Inferior parietal cortex (tissue), 1 donor: ENCODE data around the gene INPP5D.
"Not testable (repeated sequence)": the region's sequence is repeated elsewhere in the genome, so short reads cannot be mapped to it uniquely, and the experiment has no call there.

Source experiments
- DNase-seq: peaks from one replicate; pipeline ENCODE4 v3.0.0-alpha.2; 2016; ENCODE audit errors: extremely low spot score

The INPP5D gene

DNA sequence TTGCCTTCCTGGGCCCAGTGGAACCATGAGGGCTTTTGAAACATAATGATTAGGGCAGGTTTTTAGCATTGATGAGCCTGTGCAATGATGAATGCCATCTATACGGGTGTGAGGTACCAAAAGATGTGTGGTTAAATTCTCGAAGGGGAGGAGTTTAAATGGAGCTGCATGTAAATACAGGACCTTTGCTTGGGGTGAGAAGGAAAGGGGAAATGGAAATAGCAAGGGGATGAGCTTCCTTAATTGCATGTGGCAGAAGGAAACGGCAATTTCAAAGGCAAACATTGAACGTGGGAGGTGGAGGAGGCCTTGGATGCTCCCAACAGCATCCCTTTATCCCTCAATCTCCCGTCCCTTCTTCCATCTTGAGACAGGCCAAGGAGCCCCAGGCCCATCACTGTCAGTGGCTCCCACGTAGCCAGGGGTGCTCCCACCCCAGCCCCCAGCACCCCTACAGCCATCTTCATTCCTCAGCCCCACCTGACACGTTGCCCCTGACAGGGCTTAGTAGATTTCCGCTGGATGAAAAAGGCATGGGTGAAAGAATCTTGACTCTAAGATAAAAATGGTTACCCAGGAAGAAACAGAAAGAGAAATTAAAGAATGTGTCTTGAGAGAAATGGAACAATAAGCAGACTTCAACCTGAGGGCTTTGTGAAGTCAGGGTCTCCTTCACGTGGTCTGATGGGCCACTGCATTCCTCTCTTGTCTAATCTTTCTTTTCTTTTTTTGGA, 32.5 kb downstream of the INPP5D start:
- DNase-seq, result no peak

DNA sequence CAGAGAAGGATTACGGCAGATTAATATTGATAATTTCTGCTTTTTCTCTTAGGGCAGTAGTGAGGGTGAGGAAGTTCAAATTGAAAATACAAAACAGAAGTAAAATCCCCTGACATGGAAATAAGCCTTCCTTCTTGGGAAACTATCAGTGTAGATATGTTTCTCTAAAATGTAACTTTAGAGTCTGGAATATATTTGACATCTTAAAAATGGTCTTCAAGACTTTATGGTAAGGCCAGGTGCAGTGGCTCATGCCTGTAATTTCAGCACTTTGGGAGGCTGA, 33.0 kb downstream of the INPP5D start:
- DNase-seq, result no peak

DNA sequence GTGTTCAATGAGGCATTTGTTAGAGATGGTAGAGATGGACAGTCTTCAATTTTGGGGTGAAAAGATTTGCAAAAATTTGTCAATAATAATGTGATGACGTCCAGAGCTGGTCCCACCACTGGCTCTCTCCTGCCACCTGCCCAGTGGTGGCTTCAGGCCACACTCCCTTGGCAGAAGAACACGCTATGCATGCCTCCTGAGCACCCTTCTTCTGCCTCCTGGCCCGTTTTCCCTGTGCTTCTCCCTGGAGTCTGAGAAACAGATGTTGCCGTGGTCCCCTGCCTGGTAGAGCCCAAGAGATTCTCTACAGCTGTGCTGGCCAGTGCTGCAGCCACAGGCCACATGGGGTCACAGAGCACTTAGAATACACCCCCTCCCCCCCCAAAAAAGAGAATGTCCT, 33.6 kb downstream of the INPP5D start:
- DNase-seq, result no peak

DNA sequence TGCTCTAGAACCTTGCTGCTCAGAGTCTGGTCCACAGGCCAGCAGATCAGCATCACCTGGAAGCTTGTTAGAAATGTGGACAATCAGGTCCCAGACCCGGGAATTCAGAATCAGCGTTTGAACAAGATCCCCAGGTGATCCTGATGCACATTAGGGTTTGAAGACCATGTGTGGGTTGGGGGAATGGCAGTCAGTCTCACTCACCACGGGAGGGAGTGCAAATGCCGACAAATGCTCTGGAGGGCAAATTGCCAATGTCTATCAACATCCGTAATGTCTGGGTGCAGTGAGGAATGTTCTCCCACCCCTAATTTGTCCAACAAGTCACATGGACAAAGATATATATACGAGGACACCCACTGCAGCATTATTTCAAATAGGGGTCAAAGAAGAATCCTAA, 34.5 kb downstream of the INPP5D start:
- DNase-seq, result no peak

GRCh38 chr2:233096006-233096405, 35.9 kb downstream of the INPP5D start:
- DNase-seq, result no peak

DNA sequence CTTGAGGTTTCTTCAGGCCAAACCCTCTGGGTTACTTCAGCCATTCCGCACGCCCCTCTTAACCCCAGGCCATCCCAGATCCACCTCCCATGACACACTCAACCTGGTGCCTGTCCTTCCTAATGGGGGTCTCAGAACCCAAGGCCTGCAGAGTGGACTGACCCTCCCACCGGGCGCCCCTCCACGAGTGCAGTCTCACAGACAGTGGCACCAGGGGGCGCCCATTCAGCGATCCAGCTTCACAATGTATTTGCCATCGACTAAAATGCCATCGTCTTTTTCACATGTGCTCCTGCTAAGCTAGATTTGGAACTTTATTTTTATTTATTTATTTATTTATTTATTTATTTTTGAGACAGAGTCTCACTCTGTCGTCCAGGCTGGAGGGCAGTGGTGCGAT, 38.5 kb downstream of the INPP5D start:
- DNase-seq, result no peak

DNA sequence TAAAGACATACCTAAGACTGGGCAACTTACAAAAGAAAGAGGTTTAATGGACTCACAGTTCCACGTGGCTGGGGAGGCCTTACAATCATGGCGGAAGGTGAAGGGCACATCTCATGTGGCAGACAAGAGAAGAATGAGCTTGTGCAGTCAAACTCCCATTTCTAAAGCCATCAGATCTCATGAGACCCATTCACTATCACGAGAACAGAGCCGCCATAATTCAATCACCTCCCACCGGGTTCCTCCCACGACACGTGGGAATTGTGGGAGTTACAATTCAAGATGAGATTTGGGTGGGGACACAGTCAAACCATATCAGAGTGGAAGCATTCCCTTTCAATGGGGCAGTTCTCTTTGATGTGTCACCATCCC, 39.7 kb downstream of the INPP5D start:
- DNase-seq, result not testable (repeated sequence)

DNA sequence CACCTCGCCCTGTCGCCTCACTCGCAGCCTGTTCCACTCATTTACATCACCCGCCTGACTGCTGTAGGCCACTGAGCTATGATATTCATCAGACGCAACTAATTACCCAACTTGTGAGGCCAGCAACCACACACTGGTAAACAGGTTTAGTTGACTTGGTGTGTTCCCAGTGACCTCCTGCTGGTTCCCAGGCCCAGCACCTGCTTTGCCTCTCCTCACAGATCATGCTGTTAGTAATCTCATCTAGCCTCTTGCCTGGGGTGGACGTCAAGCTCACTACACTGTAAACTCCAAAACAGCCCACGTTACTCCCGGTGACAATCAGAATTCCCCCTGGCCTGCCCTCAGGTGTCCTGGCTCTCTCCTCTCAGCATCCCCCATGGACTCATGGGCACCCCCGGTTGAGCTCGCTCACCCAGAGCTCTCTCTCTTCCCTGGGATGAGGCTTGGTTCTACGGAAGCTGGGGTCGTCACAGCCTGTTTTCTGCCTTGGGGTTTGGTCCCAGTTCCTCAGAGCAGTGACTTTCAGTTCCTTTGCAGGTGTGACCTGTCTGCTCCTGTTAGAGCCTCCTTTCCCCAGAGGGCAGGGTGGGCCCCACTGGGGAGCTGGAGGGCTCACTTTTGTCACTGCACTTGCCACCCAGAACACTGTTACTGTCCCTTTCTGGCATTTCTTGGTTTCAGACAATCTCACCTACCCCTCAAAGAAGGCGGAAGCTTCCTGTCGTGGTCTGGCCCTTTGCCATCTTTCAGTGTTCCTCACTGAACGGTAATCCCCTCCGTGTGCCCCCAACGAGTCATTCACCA, 40.3 kb downstream of the INPP5D start:
- no peak for DNase-seq

DNA sequence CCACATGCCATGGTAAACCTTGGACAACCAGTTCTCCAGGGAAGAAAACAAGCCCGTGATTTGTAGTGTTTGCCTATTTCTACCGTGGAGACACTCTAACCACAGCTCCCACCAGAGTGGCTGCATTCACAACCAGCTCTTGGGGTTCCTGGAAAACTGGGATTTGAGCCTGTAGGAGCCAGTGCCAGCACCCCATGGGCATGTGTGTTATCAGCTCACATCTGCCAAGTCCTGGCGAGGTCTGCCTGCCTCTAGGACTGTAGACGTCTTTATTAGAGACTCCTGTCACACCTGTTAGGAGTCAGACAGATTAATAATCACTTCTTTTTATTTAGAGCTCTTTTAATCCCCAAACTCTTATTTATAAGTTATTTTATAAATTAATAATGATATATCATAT, 41.0 kb downstream of the INPP5D start:
- DNase-seq, result no peak

GRCh38 chr2:233101816-233102215, 41.7 kb downstream of the INPP5D start:
- DNase-seq, result no peak

GRCh38 chr2:233105156-233105895, 45.2 kb downstream of the INPP5D start:
- DNase-seq, result no peak

DNA sequence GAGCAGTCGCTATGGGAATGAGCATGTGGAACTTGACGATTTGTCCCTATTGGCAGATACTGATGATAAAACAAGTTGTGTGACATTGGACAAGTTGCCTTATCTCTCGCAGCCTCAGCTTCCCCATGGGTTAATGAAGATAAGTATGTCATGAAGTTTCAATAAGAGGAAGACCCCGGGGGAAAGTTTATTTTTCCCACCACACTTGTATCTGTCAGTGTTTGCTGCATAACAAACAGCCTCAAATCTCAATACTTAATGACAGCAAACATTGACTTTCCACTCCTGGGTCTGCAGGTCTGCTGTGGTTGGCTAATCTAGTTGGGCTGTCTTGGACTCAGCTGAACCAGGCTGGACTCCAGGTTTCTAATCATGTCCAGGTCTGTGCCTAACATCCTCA, 45.8 kb downstream of the INPP5D start:
- no peak for DNase-seq

GRCh38 chr2:233107011-233107410, 46.9 kb downstream of the INPP5D start:
- DNase-seq, result no peak

- DNase-seq, result no peak
Measured at GRCh38 chr2:233107831-233108300, 47.7 kb downstream of the INPP5D start.

DNA sequence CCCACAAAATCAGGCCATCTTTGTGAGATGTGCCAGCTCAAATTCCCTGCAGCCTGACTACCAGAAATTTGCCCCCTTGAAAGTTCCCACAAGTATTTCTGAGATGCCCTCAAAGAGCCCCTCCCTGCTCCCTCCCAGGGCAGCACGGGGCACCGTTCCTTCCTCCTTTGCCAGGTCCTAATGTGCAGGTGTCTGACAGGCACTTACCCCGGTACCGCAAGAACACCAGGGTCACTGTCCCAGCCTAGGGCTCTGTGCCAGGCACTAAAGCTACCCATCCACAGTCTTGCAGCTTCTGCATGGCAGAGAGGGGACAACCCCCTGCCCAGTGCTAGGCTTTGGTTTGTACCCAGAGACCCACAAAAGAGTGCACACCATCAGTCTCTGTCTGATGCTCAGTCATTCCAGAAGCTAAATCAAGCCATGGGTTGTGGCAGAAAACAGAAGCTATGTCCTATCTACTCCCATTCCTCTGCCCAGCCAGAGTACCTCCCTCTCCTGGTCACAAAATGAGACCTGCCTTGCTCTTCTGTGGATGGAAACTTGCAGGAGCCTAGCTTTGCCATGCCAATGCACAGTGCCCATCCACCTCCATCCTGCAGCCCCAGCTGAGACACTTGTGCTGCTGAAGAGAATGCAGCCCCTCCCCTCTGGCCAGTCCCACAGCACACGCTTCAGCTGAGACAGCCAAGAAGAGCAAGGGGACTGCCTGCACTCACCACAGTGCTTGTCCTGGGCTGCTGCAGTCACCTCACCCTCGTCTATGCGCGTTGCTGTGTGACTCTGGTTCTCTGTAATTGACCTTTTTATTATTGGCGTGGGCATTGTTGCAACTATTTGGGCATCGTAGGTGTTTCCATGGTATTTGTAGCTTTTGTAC, 48.7 kb downstream of the INPP5D start:
- DNase-seq, result no peak

GRCh38 chr2:233111427-233111826, 51.3 kb downstream of the INPP5D start:
- no peak for DNase-seq

DNA sequence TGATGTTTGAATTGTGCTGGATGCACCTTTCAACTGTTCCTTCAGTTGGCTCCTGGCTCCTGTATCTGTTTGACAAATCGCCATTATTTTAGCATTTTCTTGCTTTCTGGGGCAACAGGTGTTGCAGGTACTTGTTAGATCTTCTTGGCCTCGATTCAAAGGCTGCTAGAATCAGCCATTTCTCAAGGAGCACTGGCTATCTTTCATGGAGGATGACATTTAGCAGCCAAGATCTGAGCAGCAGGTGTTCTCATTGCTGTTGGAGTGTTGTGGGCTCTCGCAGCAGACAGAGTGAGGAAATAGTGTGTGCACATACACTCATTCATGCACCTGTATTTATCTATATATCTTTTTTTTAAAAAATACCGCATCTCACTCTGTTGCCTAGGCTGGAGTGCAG, 52.2 kb downstream of the INPP5D start:
- no peak for DNase-seq

DNA sequence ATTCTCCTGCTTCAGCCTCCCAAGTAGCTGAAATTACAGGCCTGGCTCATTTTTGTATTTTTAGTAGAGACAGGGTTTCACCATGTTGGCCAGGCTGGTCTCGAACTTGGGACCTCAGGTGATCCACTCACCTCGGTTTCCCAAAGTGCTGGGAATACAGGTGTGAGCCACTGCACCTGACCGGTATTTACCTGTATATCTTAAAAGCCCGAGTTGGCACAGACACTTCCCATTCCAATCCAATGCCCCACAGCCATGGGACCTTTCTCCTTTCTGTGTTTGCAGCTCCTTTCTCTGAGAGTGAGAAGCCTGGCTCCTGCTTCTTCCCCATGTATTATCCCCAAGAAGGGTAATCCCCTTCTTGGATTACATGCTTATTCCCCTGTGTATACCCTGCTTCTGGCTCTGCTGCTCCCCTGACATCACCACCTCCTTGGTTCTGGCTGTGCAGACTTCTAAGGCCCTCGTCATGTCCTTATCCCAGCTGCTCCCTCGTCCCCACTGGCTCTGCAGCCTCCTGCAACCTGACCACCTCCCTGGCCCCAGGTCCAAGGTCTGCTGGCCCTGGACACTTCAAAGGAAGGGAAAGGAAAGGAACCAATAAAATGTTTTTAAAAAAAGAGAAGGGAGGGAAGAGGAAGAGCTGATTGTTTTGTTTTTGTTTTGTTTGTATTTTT, 52.8 kb downstream of the INPP5D start:
- no peak for DNase-seq

DNA sequence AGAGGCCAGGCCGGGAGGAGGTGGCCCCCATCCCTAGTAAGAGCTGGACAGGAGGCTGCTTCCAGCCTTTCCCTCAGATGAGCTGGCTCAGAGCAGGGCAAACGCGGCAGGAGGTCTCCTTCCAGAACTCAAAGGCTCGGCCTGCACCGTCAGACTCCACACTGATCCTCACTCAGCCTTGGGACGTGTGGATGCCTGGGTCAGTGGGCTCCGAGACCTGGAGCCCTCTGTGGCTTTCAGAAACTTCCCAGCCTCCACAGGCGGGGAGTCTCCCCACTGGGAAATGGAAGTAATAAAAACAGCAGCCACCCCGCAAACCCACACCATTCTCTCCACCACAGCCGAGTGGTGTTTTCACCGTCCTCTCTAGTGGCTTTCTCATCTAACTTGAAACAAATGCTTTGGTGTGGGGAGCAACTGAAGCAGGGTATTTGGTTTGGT, 54.3 kb downstream of the INPP5D start:
- DNase-seq, result no peak

DNA sequence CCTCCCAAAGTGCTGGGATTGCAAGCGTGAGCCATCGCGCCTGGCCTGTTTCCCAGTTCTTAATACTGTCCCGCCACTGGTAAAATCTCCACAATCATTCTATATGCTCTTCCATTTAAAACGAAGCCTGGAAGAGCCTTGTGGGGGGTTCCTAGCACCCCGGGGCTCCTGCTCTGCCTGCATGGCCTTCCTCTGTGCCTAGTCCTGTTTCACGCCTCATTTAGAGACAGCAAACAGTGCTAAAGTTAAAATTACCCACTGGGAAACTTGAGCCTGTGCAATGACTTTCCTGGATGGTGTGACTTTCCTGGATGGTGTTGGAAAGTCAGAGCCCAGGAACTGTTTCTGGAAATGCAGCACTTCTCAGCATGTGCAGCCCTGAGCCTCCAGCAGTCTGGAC, 55.0 kb downstream of the INPP5D start:
- DNase-seq, result no peak

- DNase-seq, result no peak
Measured at GRCh38 chr2:233115741-233116140, 55.6 kb downstream of the INPP5D start.
